ENCODE results near the gene IGF1R. TPM values are rescaled to one million over a fixed set of nuclear protein-coding genes. Genes with fewer than 3 reads are reported as not detected.
"Not testable (repeated sequence)": the region's sequence is repeated elsewhere in the genome, so short reads cannot be mapped to it uniquely, and the experiment has no call there.

IGF1R gene
- total RNA-seq, 1 donor from 2014 or later: 145 TPM

- Mint-ChIP-seq H3K9me3 (ENCODE audit: unreplicated experiment) (peaks cover 11% of the 10 kb centered on the region), H3K36me3 (ENCODE audit: unreplicated experiment) (peaks cover 30% of the 10 kb centered on the region), H3K4me1 (ENCODE audit: low read depth, unreplicated experiment) (peaks cover 1% of the 10 kb centered on the region), H3K27me3 (ENCODE audit: unreplicated experiment) (peaks cover 3% of the 10 kb centered on the region), H3K27ac (ENCODE audit: unreplicated experiment) (no peak overlapping the region), H3K4me3 (ENCODE audit: unreplicated experiment) (no peak overlapping the region)
- DNase-seq: no peak
- TF ChIP-seq, protein P1, sequence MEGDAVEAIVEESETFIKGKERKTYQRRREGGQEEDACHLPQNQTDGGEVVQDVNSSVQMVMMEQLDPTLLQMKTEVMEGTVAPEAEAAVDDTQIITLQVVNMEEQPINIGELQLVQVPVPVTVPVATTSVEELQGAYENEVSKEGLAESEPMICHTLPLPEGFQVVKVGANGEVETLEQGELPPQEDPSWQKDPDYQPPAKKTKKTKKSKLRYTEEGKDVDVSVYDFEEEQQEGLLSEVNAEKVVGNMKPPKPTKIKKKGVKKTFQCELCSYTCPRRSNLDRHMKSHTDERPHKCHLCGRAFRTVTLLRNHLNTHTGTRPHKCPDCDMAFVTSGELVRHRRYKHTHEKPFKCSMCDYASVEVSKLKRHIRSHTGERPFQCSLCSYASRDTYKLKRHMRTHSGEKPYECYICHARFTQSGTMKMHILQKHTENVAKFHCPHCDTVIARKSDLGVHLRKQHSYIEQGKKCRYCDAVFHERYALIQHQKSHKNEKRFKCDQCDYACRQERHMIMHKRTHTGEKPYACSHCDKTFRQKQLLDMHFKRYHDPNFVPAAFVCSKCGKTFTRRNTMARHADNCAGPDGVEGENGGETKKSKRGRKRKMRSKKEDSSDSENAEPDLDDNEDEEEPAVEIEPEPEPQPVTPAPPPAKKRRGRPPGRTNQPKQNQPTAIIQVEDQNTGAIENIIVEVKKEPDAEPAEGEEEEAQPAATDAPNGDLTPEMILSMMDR (IDR thresholded peaks at IDR 0.05; ENCODE audit: partially characterized antibody, unreplicated experiment): no peak
Measured at GRCh38 chr15:98960555-98961050, 312.3 kb downstream of the IGF1R start.

DNA sequence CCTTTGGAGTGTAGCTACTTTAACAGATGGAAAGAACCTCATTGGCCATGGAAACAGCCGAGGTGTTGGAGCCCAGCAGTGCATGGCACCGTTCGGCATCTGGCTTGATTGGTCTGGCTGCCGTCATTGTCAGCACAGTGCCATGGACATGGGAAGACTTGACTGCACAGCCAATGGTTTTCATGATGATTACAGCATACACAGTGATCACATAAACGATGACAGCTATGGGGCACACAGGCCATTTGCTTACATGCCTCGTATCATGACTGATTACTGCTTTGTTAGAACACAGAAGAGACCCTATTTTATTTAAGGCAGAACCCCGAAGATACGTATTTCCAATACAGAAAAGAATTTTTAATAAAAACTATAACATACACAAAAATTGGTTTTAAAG, 315.1 kb downstream of the IGF1R start:
- Mint-ChIP-seq H3K4me3 (ENCODE audit: unreplicated experiment) (no peak overlapping the region), H3K9me3 (ENCODE audit: unreplicated experiment) (peaks cover 10% of the 10 kb centered on the region), H3K27me3 (ENCODE audit: unreplicated experiment) (peaks cover 3% of the 10 kb centered on the region), H3K36me3 (ENCODE audit: unreplicated experiment) (peaks cover 30% of the 10 kb centered on the region), H3K4me1 (ENCODE audit: low read depth, unreplicated experiment) (peaks cover 1% of the 10 kb centered on the region), H3K27ac (ENCODE audit: unreplicated experiment) (no peak overlapping the region)
- TF ChIP-seq, protein P1 (IDR thresholded peaks at IDR 0.05; ENCODE audit: partially characterized antibody, unreplicated experiment): no peak
- no peak for DNase-seq

DNA sequence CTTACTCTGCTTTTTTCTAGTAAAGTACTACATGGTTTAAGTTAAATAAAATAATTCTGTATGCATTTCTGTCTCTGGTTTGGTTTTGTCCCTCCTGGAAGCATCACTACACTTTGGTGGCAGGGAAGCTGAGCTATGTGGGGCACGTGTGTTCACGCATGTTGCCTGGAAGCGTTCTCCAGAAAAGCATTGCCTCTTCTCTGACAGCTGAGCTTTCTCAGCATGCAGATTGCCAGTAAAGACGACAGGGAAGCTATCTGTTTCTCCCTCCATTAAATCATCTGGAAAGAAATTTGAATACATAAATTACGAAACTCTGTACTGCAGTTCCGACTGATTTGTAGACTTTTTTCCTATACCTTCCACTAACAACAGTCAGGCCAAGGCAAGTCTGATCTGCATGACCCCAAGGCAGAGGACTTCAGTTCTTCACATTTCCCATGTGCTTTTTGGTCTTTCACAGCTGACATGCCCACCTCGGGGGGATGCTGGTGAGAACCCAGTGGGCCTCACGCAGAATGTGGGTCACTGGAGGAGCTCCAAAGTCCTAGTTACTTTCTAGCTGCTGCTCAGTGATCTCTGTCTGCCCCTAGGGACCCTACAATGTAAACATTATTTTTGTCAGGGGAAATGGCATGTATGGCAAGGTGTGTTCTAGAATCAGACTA, 316.3 kb downstream of the IGF1R start:
- DNase-seq: no peak
- Mint-ChIP-seq H3K27me3 (ENCODE audit: unreplicated experiment) (no peaks in the 10 kb centered on the region), H3K36me3 (ENCODE audit: unreplicated experiment) (peaks cover 26% of the 10 kb centered on the region), H3K4me3 (ENCODE audit: unreplicated experiment) (no peak overlapping the region), H3K27ac (ENCODE audit: unreplicated experiment) (no peak overlapping the region), H3K4me1 (ENCODE audit: low read depth, unreplicated experiment) (peaks cover 1% of the 10 kb centered on the region), H3K9me3 (ENCODE audit: unreplicated experiment) (peaks cover 6% of the 10 kb centered on the region)
- TF ChIP-seq, protein P1 (IDR thresholded peaks at IDR 0.05; ENCODE audit: partially characterized antibody, unreplicated experiment): no peak

DNA sequence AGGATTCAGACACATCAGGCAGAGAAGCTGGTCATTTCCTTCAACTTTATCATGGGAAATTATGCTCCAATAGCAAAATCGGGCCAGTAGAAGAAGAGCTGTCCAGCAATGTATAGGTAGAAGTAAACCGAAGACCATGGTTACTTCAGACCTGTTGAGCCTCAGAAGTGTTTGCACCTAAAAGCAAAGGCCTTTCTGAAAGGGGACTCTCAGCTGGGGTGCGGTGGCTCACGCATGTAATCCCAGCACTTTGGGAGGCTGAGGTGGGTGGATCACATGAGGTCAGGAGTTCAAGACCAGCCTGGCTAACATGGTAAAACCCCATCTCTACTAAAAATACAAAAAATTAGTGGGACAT, 316.8 kb downstream of the IGF1R start:
- peaks cover 26% of the 10 kb centered on the region for H3K36me3 Mint-ChIP-seq (ENCODE audit: unreplicated experiment)
- DNase-seq; H3K4me3 Mint-ChIP-seq (ENCODE audit: unreplicated experiment); H3K27me3 Mint-ChIP-seq (ENCODE audit: unreplicated experiment); H3K27ac Mint-ChIP-seq (ENCODE audit: unreplicated experiment); H3K9me3 Mint-ChIP-seq (ENCODE audit: unreplicated experiment); H3K4me1 Mint-ChIP-seq (ENCODE audit: low read depth, unreplicated experiment): not testable (repeated sequence)

GRCh38 chr15:98965597-98965996, 317.3 kb downstream of the IGF1R start:
- no peaks in the 10 kb centered on the region for H3K27me3 Mint-ChIP-seq (ENCODE audit: unreplicated experiment)

More at GRCh38 chr15:98965597-98965996, 317.3 kb downstream of the IGF1R start:
- Mint-ChIP-seq H3K27ac (ENCODE audit: unreplicated experiment) (no peak overlapping the region), H3K4me3 (ENCODE audit: unreplicated experiment) (no peak overlapping the region), H3K9me3 (ENCODE audit: unreplicated experiment) (peaks cover 6% of the 10 kb centered on the region), H3K36me3 (ENCODE audit: unreplicated experiment) (peaks cover 26% of the 10 kb centered on the region), H3K4me1 (ENCODE audit: low read depth, unreplicated experiment) (peaks cover 1% of the 10 kb centered on the region)
- TF ChIP-seq, protein P1 (IDR thresholded peaks at IDR 0.05; ENCODE audit: partially characterized antibody, unreplicated experiment): no peak
- no peak for DNase-seq

All from glutamatergic neuron (in vitro differentiated cells).